ENCODE results near the gene NAALADL2.

Gene NAALADL2

GRCh38 chr3:175240921-175241320 is 381.8 kb downstream of the NAALADL2 start:
- Histone ChIP-seq H2BK5ac (ENCODE audit: low read depth, low read length, poor library complexity) (no peak overlapping the region), H2AK5ac (ENCODE audit: low read length) (no peak overlapping the region), H3K79me1 (ENCODE audit: low read length) (no peaks in the 10 kb centered on the region), H3K36me3 (ENCODE audit: control insufficient read depth in 1 of 2, insufficient read depth in 2 of 2, low read length in 2 of 2) (no peaks in the 10 kb centered on the region), H2AFZ (ENCODE audit: insufficient read depth, low read length, poor library complexity) (no peak overlapping the region), H3K4ac (ENCODE audit: low read depth, low read length) (no peak overlapping the region), H3K79me2 (ENCODE audit: control insufficient read depth, insufficient read depth, low read length, poor library complexity) (no peaks in the 10 kb centered on the region), H3K4me2 (ENCODE audit: low read length) (no peak overlapping the region), H3K23ac (ENCODE audit: low read length) (no peak overlapping the region), H3K4me1 (ENCODE audit: control insufficient read depth in 1 of 2, insufficient read depth in 2 of 2, low read length in 2 of 2) (no peaks in the 10 kb centered on the region), H4K91ac (ENCODE audit: low read depth, low read length) (no peak overlapping the region), H4K8ac (ENCODE audit: low read depth, low read length) (no peak overlapping the region), H2BK120ac (ENCODE audit: insufficient read depth, low read length, poor library complexity) (no peak overlapping the region), H3K4me3 (ENCODE audit: low read depth, low read length) (no peak overlapping the region), H3K27me3 (ENCODE audit: insufficient read depth, low read length) (no peaks in the 10 kb centered on the region), H4K12ac (ENCODE audit: low read depth, low read length) (no peak overlapping the region), H3K14ac (ENCODE audit: low read length) (no peak overlapping the region), H3K9ac (ENCODE audit: low read length) (no peak overlapping the region), H2BK12ac (ENCODE audit: low read length) (no peak overlapping the region), H3K9me3 (ENCODE audit: insufficient read depth, low read depth, low read length) (no peaks in the 10 kb centered on the region), H3K27ac (ENCODE audit: low read depth, low read length) (no peak overlapping the region), H3K18ac (ENCODE audit: low read length) (no peak overlapping the region)
- WGBS (ENCODE audit: extremely low coverage, insufficient coverage, insufficient read length): no CpG with 5 or more reads among the region's 2 CpGs
- DNase-seq: no peak

DNA sequence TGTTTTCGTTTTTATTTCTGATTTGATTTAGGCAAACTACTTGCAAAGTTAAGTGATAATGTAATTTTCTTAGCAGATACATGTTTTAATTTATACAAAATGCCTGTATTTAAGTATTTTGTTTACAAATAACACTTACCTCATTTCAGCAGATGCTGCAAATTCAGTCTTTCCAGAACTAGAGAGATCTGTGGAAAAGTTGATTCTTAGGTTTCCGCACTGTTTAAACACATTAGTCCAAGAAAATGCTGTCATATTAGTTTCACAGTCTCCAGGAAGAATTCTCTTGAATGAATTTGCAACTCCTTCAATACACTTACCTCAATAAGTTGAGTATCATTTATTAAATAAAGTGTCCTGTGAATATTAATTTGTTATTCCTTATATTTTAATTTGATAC is 383.1 kb downstream of the NAALADL2 start:
- Histone ChIP-seq H3K4me3 (ENCODE audit: low read depth, low read length) (no peak overlapping the region), H2AFZ (ENCODE audit: insufficient read depth, low read length, poor library complexity) (no peak overlapping the region), H3K4me2 (ENCODE audit: low read length) (no peak overlapping the region), H4K91ac (ENCODE audit: low read depth, low read length) (no peak overlapping the region), H3K23ac (ENCODE audit: low read length) (no peak overlapping the region), H3K4ac (ENCODE audit: low read depth, low read length) (no peak overlapping the region), H3K4me1 (ENCODE audit: control insufficient read depth in 1 of 2, insufficient read depth in 2 of 2, low read length in 2 of 2) (no peaks in the 10 kb centered on the region), H3K9ac (ENCODE audit: low read length) (no peak overlapping the region), H4K12ac (ENCODE audit: low read depth, low read length) (no peak overlapping the region), H3K9me3 (ENCODE audit: insufficient read depth, low read depth, low read length) (no peaks in the 10 kb centered on the region), H2BK12ac (ENCODE audit: low read length) (no peak overlapping the region), H2BK120ac (ENCODE audit: insufficient read depth, low read length, poor library complexity) (no peak overlapping the region), H3K79me1 (ENCODE audit: low read length) (no peaks in the 10 kb centered on the region), H2AK5ac (ENCODE audit: low read length) (no peak overlapping the region), H4K8ac (ENCODE audit: low read depth, low read length) (no peak overlapping the region), H3K14ac (ENCODE audit: low read length) (no peak overlapping the region), H3K27ac (ENCODE audit: low read depth, low read length) (no peak overlapping the region), H2BK5ac (ENCODE audit: low read depth, low read length, poor library complexity) (no peak overlapping the region), H3K36me3 (ENCODE audit: control insufficient read depth in 1 of 2, insufficient read depth in 2 of 2, low read length in 2 of 2) (no peaks in the 10 kb centered on the region), H3K27me3 (ENCODE audit: insufficient read depth, low read length) (no peaks in the 10 kb centered on the region), H3K18ac (ENCODE audit: low read length) (no peak overlapping the region), H3K79me2 (ENCODE audit: control insufficient read depth, insufficient read depth, low read length, poor library complexity) (no peaks in the 10 kb centered on the region)
- DNase-seq: no peak
- WGBS (ENCODE audit: extremely low coverage, insufficient coverage, insufficient read length): no CpG with 5 or more reads among the region's 2 CpGs

- no CpG with 5 or more reads among the region's 3 CpGs for WGBS (ENCODE audit: extremely low coverage, insufficient coverage, insufficient read length)
- Histone ChIP-seq H3K9ac (ENCODE audit: low read length) (no peak overlapping the region), H3K4ac (ENCODE audit: low read depth, low read length) (no peak overlapping the region), H3K18ac (ENCODE audit: low read length) (no peak overlapping the region), H3K27me3 (ENCODE audit: insufficient read depth, low read length) (no peaks in the 10 kb centered on the region), H3K36me3 (ENCODE audit: control insufficient read depth in 1 of 2, insufficient read depth in 2 of 2, low read length in 2 of 2) (no peaks in the 10 kb centered on the region), H3K4me1 (ENCODE audit: control insufficient read depth in 1 of 2, insufficient read depth in 2 of 2, low read length in 2 of 2) (no peaks in the 10 kb centered on the region), H2AK5ac (ENCODE audit: low read length) (no peak overlapping the region), H2BK120ac (ENCODE audit: insufficient read depth, low read length, poor library complexity) (no peak overlapping the region), H4K8ac (ENCODE audit: low read depth, low read length) (no peak overlapping the region), H3K9me3 (ENCODE audit: insufficient read depth, low read depth, low read length) (no peaks in the 10 kb centered on the region), H3K79me2 (ENCODE audit: control insufficient read depth, insufficient read depth, low read length, poor library complexity) (no peaks in the 10 kb centered on the region), H3K79me1 (ENCODE audit: low read length) (no peaks in the 10 kb centered on the region), H3K27ac (ENCODE audit: low read depth, low read length) (no peak overlapping the region), H2AFZ (ENCODE audit: insufficient read depth, low read length, poor library complexity) (no peak overlapping the region), H3K4me2 (ENCODE audit: low read length) (no peak overlapping the region), H2BK5ac (ENCODE audit: low read depth, low read length, poor library complexity) (no peak overlapping the region), H2BK12ac (ENCODE audit: low read length) (no peak overlapping the region), H4K91ac (ENCODE audit: low read depth, low read length) (no peak overlapping the region), H3K4me3 (ENCODE audit: low read depth, low read length) (no peak overlapping the region), H4K12ac (ENCODE audit: low read depth, low read length) (no peak overlapping the region), H3K14ac (ENCODE audit: low read length) (no peak overlapping the region), H3K23ac (ENCODE audit: low read length) (no peak overlapping the region)
- DNase-seq: no peak
Measured at GRCh38 chr3:175246234-175246633, 387.1 kb downstream of the NAALADL2 start.

DNA sequence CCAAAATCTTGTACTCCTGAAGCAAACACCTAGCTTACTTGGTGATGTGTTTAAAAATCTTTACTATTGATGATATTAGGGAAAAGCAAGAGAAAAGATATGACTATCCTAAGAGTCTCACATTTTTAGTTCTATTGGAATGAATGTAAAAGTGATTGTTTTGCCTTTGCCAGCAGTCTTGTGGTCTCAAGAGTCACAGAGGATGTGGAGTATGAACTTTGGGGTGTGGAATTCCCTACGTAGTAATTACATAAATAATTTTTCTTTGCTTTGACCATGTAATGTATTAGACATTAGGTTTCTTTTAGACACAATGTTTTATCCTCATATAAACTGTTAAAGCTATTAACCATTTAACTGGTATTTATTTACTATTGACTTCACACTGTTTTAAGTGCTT is 387.6 kb downstream of the NAALADL2 start:
- Histone ChIP-seq H3K27ac (ENCODE audit: low read depth, low read length) (no peak overlapping the region), H3K18ac (ENCODE audit: low read length) (no peak overlapping the region), H3K4me2 (ENCODE audit: low read length) (no peak overlapping the region), H2AK5ac (ENCODE audit: low read length) (no peak overlapping the region), H3K4ac (ENCODE audit: low read depth, low read length) (no peak overlapping the region), H4K8ac (ENCODE audit: low read depth, low read length) (no peak overlapping the region), H3K36me3 (ENCODE audit: control insufficient read depth in 1 of 2, insufficient read depth in 2 of 2, low read length in 2 of 2) (no peaks in the 10 kb centered on the region), H2AFZ (ENCODE audit: insufficient read depth, low read length, poor library complexity) (no peak overlapping the region), H3K9ac (ENCODE audit: low read length) (no peak overlapping the region), H3K4me1 (ENCODE audit: control insufficient read depth in 1 of 2, insufficient read depth in 2 of 2, low read length in 2 of 2) (no peaks in the 10 kb centered on the region), H3K14ac (ENCODE audit: low read length) (no peak overlapping the region), H4K91ac (ENCODE audit: low read depth, low read length) (no peak overlapping the region), H3K79me2 (ENCODE audit: control insufficient read depth, insufficient read depth, low read length, poor library complexity) (no peaks in the 10 kb centered on the region), H2BK5ac (ENCODE audit: low read depth, low read length, poor library complexity) (no peak overlapping the region), H3K23ac (ENCODE audit: low read length) (no peak overlapping the region), H2BK12ac (ENCODE audit: low read length) (no peak overlapping the region), H3K79me1 (ENCODE audit: low read length) (no peaks in the 10 kb centered on the region), H4K12ac (ENCODE audit: low read depth, low read length) (no peak overlapping the region), H2BK120ac (ENCODE audit: insufficient read depth, low read length, poor library complexity) (no peak overlapping the region), H3K9me3 (ENCODE audit: insufficient read depth, low read depth, low read length) (no peaks in the 10 kb centered on the region), H3K4me3 (ENCODE audit: low read depth, low read length) (no peak overlapping the region), H3K27me3 (ENCODE audit: insufficient read depth, low read length) (no peaks in the 10 kb centered on the region)
- DNase-seq: no peak
- WGBS (ENCODE audit: extremely low coverage, insufficient coverage, insufficient read length): no CpG with 5 or more reads among the region's 1 CpG

Measured in trophoblast cell (in vitro differentiated cells and primary cell).